ENCODE results near the gene RAP1GDS1.

GRCh38 chr4:98242538-98242937 is 18.6 kb upstream of the RAP1GDS1 start:
- TF ChIP-seq CTCF (IDR thresholded peaks at IDR 0.05) (no peak), POLR2A (IDR thresholded peaks at IDR 0.05) (no peak)

Data from adrenal gland (tissue), 5 donors.